GM23338 (cell line): ENCODE measurements around the gene HOXA3.

ENCODE experiments used
- CTCF ChIP-seq, 2 experiments: fragments of 200-600 bp in 1 of 2; sonication (generic) in 1 of 2; conservative IDR thresholded peaks; 2 replicates each; pipeline versions ENCODE4 v1.5.1 to v1.6.1; 2016 to 2017; ENCODE audit warnings: antibody characterized with exemption in 2 of 2, low read depth in 2 of 2, mild to moderate bottlenecking in 2 of 2, moderate library complexity in 1 of 2
- ETS1 ChIP-seq: IDR thresholded peaks from 2 replicates; pipeline ENCODE4 v1.6.1; 2016; ENCODE audit warnings: antibody characterized with exemption
- EZH2 ChIP-seq: fragments of 200-600 bp; sonication (generic); IDR thresholded peaks from one replicate; pipeline ENCODE4 v1.8.0; 2017; ENCODE audit warnings: antibody characterized with exemption, mild to moderate bottlenecking, low read depth; ENCODE audit not compliant: unreplicated experiment
- EZH2phosphoT487 ChIP-seq: fragments of 200-600 bp; sonication (generic); IDR thresholded peaks from one replicate; pipeline ENCODE4 v1.8.1; 2018; ENCODE audit warnings: antibody characterized with exemption; ENCODE audit not compliant: unreplicated experiment
- JUNB ChIP-seq: IDR thresholded peaks from one replicate; pipeline ENCODE4 v1.6.1; 2016; ENCODE audit warnings: antibody characterized with exemption; ENCODE audit not compliant: unreplicated experiment
- POLR2AphosphoS5 ChIP-seq: IDR thresholded peaks from 2 replicates; pipeline ENCODE4 v1.6.1; 2016; ENCODE audit warnings: antibody characterized with exemption, low read depth
- REST ChIP-seq: IDR thresholded peaks from one replicate; pipeline ENCODE4 v1.6.1; 2018; ENCODE audit warnings: antibody characterized with exemption; ENCODE audit not compliant: unreplicated experiment

GRCh38 chr7:27154901-27155815 is 2.8 kb upstream of the HOXA3 start:
- no peak for TF ChIP-seq REST
- peak; percentile 100 for TF ChIP-seq EZH2phosphoT487
- TF ChIP-seq CTCF (conservative IDR thresholded peaks at IDR 0.05; ENCODE audit: low read depth in 2 of 2) = no peak
- no peak for TF ChIP-seq POLR2AphosphoS5
- TF ChIP-seq ETS1 = no peak
- TF ChIP-seq JUNB = no peak
- TF ChIP-seq EZH2 = peak; percentile 100
